ENCODE measurements around the gene XPNPEP3.

Gene XPNPEP3

GRCh38 chr22:40973144-40973543 is 116.2 kb downstream of the XPNPEP3 start:
- Histone ChIP-seq H3K27me3 (ENCODE audit: low read depth, low read length) (no peaks in the 10 kb centered on the region), H3K4me3 (ENCODE audit: low read depth in 1 of 2, low read length in 2 of 2) (no peak overlapping the region), H3K4me1 (ENCODE audit: control insufficient read depth in 1 of 2, insufficient read depth in 2 of 2, low read length in 2 of 2) (no peaks in the 10 kb centered on the region), H3K27ac (ENCODE audit: low read length) (no peak overlapping the region), H3K36me3 (ENCODE audit: control insufficient read depth in 1 of 2, insufficient read depth in 2 of 2, low read length in 2 of 2) (peaks cover 20 to 27% of the 10 kb centered on the region in 2 donors), H3K9me3 (ENCODE audit: control insufficient read depth in 1 of 2, low read length in 2 of 2) (no peaks in the 10 kb centered on the region)

DNA sequence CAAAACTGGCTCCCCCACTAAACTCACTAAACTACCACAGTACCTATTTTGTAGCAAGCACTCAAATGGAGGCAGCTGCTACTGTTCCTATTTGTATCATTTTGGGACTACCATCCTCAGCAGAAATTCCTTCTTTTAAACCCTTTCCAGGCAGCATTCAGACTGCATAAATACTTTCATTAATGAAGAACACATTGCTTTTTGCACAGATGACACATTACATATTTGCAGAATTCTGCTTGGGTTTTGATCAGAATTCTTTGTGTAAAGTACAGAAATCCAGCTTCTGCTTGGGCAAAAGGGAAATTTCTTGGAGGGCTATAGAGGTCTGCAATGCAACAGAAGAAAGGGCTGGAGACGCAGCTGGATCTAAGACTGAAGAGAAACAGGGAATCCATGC is 118.4 kb downstream of the XPNPEP3 start:
- no peaks in the 10 kb centered on the region for H3K27me3 ChIP-seq (ENCODE audit: low read depth, low read length)
- H3K9me3 ChIP-seq (ENCODE audit: control insufficient read depth in 1 of 2, low read length in 2 of 2): no peaks in the 10 kb centered on the region
- H3K4me1 ChIP-seq (ENCODE audit: control insufficient read depth in 1 of 2, insufficient read depth in 2 of 2, low read length in 2 of 2): no peaks in the 10 kb centered on the region
- H3K36me3 ChIP-seq (ENCODE audit: control insufficient read depth in 1 of 2, insufficient read depth in 2 of 2, low read length in 2 of 2): peaks cover 15 to 16% of the 10 kb centered on the region in 2 donors
- H3K4me3 ChIP-seq (ENCODE audit: low read depth in 1 of 2, low read length in 2 of 2): no peak overlapping the region
- no peak overlapping the region for H3K27ac ChIP-seq (ENCODE audit: low read length)

GRCh38 chr22:40976866-40977700 is 120.1 kb downstream of the XPNPEP3 start:
- Histone ChIP-seq H3K27ac (ENCODE audit: low read length) (no peak overlapping the region), H3K4me1 (ENCODE audit: control insufficient read depth in 1 of 2, insufficient read depth in 2 of 2, low read length in 2 of 2) (no peaks in the 10 kb centered on the region), H3K9me3 (ENCODE audit: control insufficient read depth in 1 of 2, low read length in 2 of 2) (no peaks in the 10 kb centered on the region), H3K36me3 (ENCODE audit: control insufficient read depth in 1 of 2, insufficient read depth in 2 of 2, low read length in 2 of 2) (peaks cover 10 to 12% of the 10 kb centered on the region in 2 donors), H3K27me3 (ENCODE audit: low read depth, low read length) (no peaks in the 10 kb centered on the region), H3K4me3 (ENCODE audit: low read depth in 1 of 2, low read length in 2 of 2) (no peak overlapping the region)

DNA sequence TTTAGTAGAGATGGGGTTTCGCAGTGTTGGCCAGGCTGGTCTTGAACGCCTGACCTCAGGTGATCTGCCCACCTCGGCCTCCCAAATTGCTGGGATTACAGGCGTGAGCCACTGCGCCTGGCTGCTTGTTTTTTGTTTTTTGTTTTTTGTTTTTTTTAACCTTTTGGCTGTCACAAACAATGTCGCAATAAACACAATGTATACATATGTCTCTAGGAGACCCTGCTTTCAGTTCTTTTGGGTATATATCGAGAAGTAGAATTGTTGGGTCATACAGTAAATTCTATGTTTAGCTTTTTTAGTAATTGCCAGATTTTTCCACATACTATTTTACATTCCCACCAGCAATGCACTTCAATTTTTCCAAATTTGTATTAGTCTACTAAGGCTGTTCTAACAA is 122.2 kb downstream of the XPNPEP3 start:
- Histone ChIP-seq H3K9me3 (ENCODE audit: control insufficient read depth in 1 of 2, low read length in 2 of 2) (no peaks in the 10 kb centered on the region), H3K36me3 (ENCODE audit: control insufficient read depth in 1 of 2, insufficient read depth in 2 of 2, low read length in 2 of 2) (no peaks in the 10 kb centered on the region), H3K27ac (ENCODE audit: low read length) (no peak overlapping the region), H3K4me1 (ENCODE audit: control insufficient read depth in 1 of 2, insufficient read depth in 2 of 2, low read length in 2 of 2) (peaks cover 0 to 8% of the 10 kb centered on the region in 2 donors), H3K27me3 (ENCODE audit: low read depth, low read length) (no peaks in the 10 kb centered on the region), H3K4me3 (ENCODE audit: low read depth in 1 of 2, low read length in 2 of 2) (no peak overlapping the region)

- Histone ChIP-seq H3K36me3 (ENCODE audit: control insufficient read depth in 1 of 2, insufficient read depth in 2 of 2, low read length in 2 of 2) (no peaks in the 10 kb centered on the region), H3K4me1 (ENCODE audit: control insufficient read depth in 1 of 2, insufficient read depth in 2 of 2, low read length in 2 of 2) (peaks cover 0 to 8% of the 10 kb centered on the region in 2 donors), H3K9me3 (ENCODE audit: control insufficient read depth in 1 of 2, low read length in 2 of 2) (no peaks in the 10 kb centered on the region), H3K4me3 (ENCODE audit: low read depth in 1 of 2, low read length in 2 of 2) (no peak overlapping the region), H3K27ac (ENCODE audit: low read length) (no peak overlapping the region), H3K27me3 (ENCODE audit: low read depth, low read length) (no peaks in the 10 kb centered on the region)
Observed at GRCh38 chr22:40979871-40980270, 122.9 kb downstream of the XPNPEP3 start.
